Transverse colon (tissue), 4 donors: Measurements from ENCODE around the gene OR4D2. TPM values are rescaled to one million over a fixed set of nuclear protein-coding genes. Genes with fewer than 3 reads are reported as not detected.

ENCODE experiments used
- DNase-seq: peaks from one replicate; pipeline ENCODE4 v3.0.0-alpha.2; 2019
- H3K27ac ChIP-seq, 4 donors: fragments of 200-600 bp; sonication (generic); 2 replicates each; pipeline ENCODE4 v1.5.1; 2016 to 2018; ENCODE audit warnings: inconsistent platforms in 4 of 4
- H3K27me3 ChIP-seq: fragments of 200-600 bp; sonication (generic); 2 replicates; pipeline ENCODE4 v1.5.1; 2017; ENCODE audit warnings: inconsistent platforms
- H3K36me3 ChIP-seq, 4 donors: fragments of 200-600 bp; sonication (generic); 2 replicates each; pipeline ENCODE4 v1.5.1; 2017 to 2019; ENCODE audit warnings: inconsistent platforms in 4 of 4
- H3K4me1 ChIP-seq, 4 donors: fragments of 200-600 bp; sonication (generic); 2 replicates each; pipeline ENCODE4 v1.5.1; 2017 to 2020; ENCODE audit warnings: inconsistent platforms in 4 of 4
- H3K4me3 ChIP-seq, 4 donors: fragments of 200-600 bp; sonication (generic); 1 replicate in 1 of 4; 2 replicates in 3 of 4; pipeline versions ENCODE4 v1.5.1 to v1.6.1; 2017 to 2019; ENCODE audit warnings: inconsistent platforms in 4 of 4
- H3K9me3 ChIP-seq, 2 donors: fragments of 200-600 bp; sonication (generic); 2 replicates each; pipeline ENCODE4 v1.5.1; 2017 to 2019; ENCODE audit warnings: inconsistent platforms in 2 of 2
- CTCF ChIP-seq, 5 experiments: fragments of 200-600 bp in 3 of 5; fragments of 450-650 bp in 2 of 5; sonication (generic) in 3 of 5; IDR thresholded peaks; 1 replicate in 2 of 5; 2 replicates in 3 of 5; pipeline ENCODE4 v1.5.1; 2016 to 2017; ENCODE audit warnings: antibody characterized with exemption in 5 of 5, inconsistent platforms in 3 of 5, mild to moderate bottlenecking in 2 of 5, moderate library complexity in 1 of 5
- EP300 ChIP-seq: sonication (generic); formaldehyde crosslinking; IDR thresholded peaks from one replicate; pipeline ENCODE4 v1.6.1; 2017; ENCODE audit warnings: antibody characterized with exemption, low read depth
- POLR2A ChIP-seq: fragments of 450-650 bp; IDR thresholded peaks from one replicate; pipeline ENCODE4 v1.6.1; 2016; ENCODE audit warnings: antibody characterized with exemption, mild to moderate bottlenecking, moderate library complexity
- POLR2AphosphoS5 ChIP-seq, 3 donors: sonication (generic); formaldehyde crosslinking; IDR thresholded peaks; one replicate each; pipeline ENCODE4 v1.6.1; 2016; ENCODE audit warnings: antibody characterized with exemption in 3 of 3
- WGBS, 2 donors: methylation state at CpG; one replicate each; pipeline ENCODE4 v1.1.5; 2018; ENCODE audit warnings: low coverage in 1 of 2; 5-methylcytosine and 5-hydroxymethylcytosine counted together
- in situ Hi-C, 4 donors: fragments of 200-750 bp; cut with MboI; loops; one replicate each; pipeline versions ENCODE4 v1.15.0 to v1.15.1; 2017; ENCODE audit warnings: low sequenced_read_pairs in 3 of 4, low pct_ligation_motif_present in 1 of 4, low pct_unique_long_range_greater_than_20kb in 1 of 4
- intact Hi-C: fragments of 100-400 bp; cut with DNase I; formaldehyde crosslinking; loops from one replicate; pipeline ENCODE4 v1.15.1; 2023; ENCODE audit warnings: low total_unique reads
- total RNA-seq, 4 donors: library from RNA; depleted of rRNA; stranded (reverse); fragments of >200 nt; gene quantifications; one replicate each; pipeline ENCODE4 v1.1.0, GENCODE V29; 2016

Gene OR4D2
- not detected for total RNA-seq

- TF ChIP-seq EP300, result no peak
- no peak for TF ChIP-seq CTCF (IDR thresholded peaks at IDR 0.05)
- TF ChIP-seq POLR2A, result no peak
- TF ChIP-seq POLR2AphosphoS5 (IDR thresholded peaks at IDR 0.05), result no peak
- no peaks in the 10 kb centered on the region for H3K36me3 ChIP-seq
- no peak within 1 kb of the TSS for H3K4me3 ChIP-seq
- DNase-seq, result no peak
- in situ Hi-C loops (no loop called here), intact Hi-C loops (no loop called here)
- no peak within 1 kb of the TSS for H3K27ac ChIP-seq
- no peaks in the 10 kb centered on the region for H3K9me3 ChIP-seq
- H3K4me1 ChIP-seq, result no peaks in the 10 kb centered on the region
- WGBS, 2 donors, result 57 to 66% methylated on average over 4 to 6 of the region's 6 CpGs
- peaks cover 20% of the 10 kb centered on the region for H3K27me3 ChIP-seq
These were observed at the start of gene OR4D2 for GRCh38 chr17:58166682-58167081. TSS of gene OR4D2 (plus strand) at chr17:58166982. CDS start at chr17:58169656, 2,674 bp downstream.

GRCh38 chr17:58117382-58117781 is 49.4 kb upstream of the OR4D2 start:
- Histone ChIP-seq H3K36me3 (no peaks in the 10 kb centered on the region), H3K4me1 (no peaks in the 10 kb centered on the region), H3K4me3 (no peak overlapping the region), H3K27ac (no peak overlapping the region), H3K27me3 (peaks cover 4% of the 10 kb centered on the region), H3K9me3 (no peaks in the 10 kb centered on the region)
- intact Hi-C loops, result loop anchor here (10.0 kb wide), 1 partner anchor 113 kb away; the partner anchor contains the start of gene SRSF1
- WGBS, 2 donors, result 73 to 90% methylated on average over 5 of the region's 5 CpGs
- in situ Hi-C loops, result loop anchor here in 3 of 4 donors (10.0 to 25.0 kb wide), 4 partner anchors 103 to 980 kb away; partner anchors contain the start of gene MRPS23 (in 2 of the 3)
- TF ChIP-seq CTCF (IDR thresholded peaks at IDR 0.05) (no peak), POLR2AphosphoS5 (IDR thresholded peaks at IDR 0.05) (no peak), EP300 (no peak), POLR2A (no peak)
- no peak for DNase-seq

GRCh38 chr17:58119491-58119890 is 47.3 kb upstream of the OR4D2 start:
- in situ Hi-C loops (loop anchor here in 3 of 4 donors (10.0 to 25.0 kb wide), 4 partner anchors 105 to 982 kb away; partner anchors contain the start of gene MRPS23 (in 2 of the 3)), intact Hi-C loops (loop anchor here (10.0 kb wide), 1 partner anchor 115 kb away; the partner anchor contains the start of gene SRSF1)
- 59 to 67% methylated on average over 3 of the region's 3 CpGs for WGBS, 2 donors

More at GRCh38 chr17:58119491-58119890, 47.3 kb upstream of the OR4D2 start:
- no peak overlapping the region for H3K27ac ChIP-seq
- TF ChIP-seq EP300, result no peak
- no peak for TF ChIP-seq POLR2A
- no peak for TF ChIP-seq CTCF (IDR thresholded peaks at IDR 0.05)
- TF ChIP-seq POLR2AphosphoS5 (IDR thresholded peaks at IDR 0.05), result no peak
- peaks cover 4% of the 10 kb centered on the region for H3K27me3 ChIP-seq
- no peaks in the 10 kb centered on the region for H3K36me3 ChIP-seq
- H3K4me3 ChIP-seq, result no peak overlapping the region
- no peak for DNase-seq
- H3K4me1 ChIP-seq, result no peaks in the 10 kb centered on the region
- H3K9me3 ChIP-seq, result no peaks in the 10 kb centered on the region
